Endothelial cell of umbilical vein (primary cell): Measurements from ENCODE around the gene PEAR1. TPM values are rescaled to one million over a fixed set of nuclear protein-coding genes. Genes with fewer than 3 reads are reported as not detected.

ENCODE experiments used
- BruUV-seq: library from RNA; stranded (reverse); fragments of 400-500 nt; replicated peaks from 2 replicates; lab custom pipeline; 2021; lab: Mats Ljungman, UMichigan
- CTCF ChIA-PET: fragments of 300-600, 350-600 bp; sonication (Branson Sonifier 250); formaldehyde crosslinking; loops from one replicate; lab custom pipeline; 2021; ENCODE audit warnings: antibody characterized with exemption, inconsistent platforms; lab: Charles Lee
- POLR2A ChIA-PET: fragments of 300-600, 350-600 bp; sonication (Branson Sonifier 250); formaldehyde crosslinking; loops from one replicate; lab custom pipeline; 2021; ENCODE audit warnings: antibody characterized with exemption, inconsistent platforms; lab: Charles Lee
- DNase-seq: peaks from one replicate; pipeline ENCODE4 v3.0.0-alpha.2; 2011; ENCODE audit warnings: low read depth, low spot score
- FAIRE-seq: peaks from 2 replicates; lab custom pipeline; 2011; peaks lifted over from hg19 to GRCh38; lab: Jason Lieb, UNC
- H2AFZ ChIP-seq: 2 replicates; pipeline ENCODE4 v1.6.0; 2012; ENCODE audit warnings: low read depth, low read length, control low read depth, inconsistent platforms
- H3K27ac ChIP-seq: 2 replicates; pipeline ENCODE4 v1.5.1; 2011; ENCODE audit warnings: low read depth, mild to moderate bottlenecking, control low read depth, low read length, moderate library complexity; ENCODE audit not compliant: insufficient read depth
- H3K27me3 ChIP-seq, 2 experiments: 2 replicates each; pipeline versions ENCODE4 v1.6.0 to v1.6.1; 2011; ENCODE audit warnings: low read length in 2 of 2, mixed read lengths in 1 of 2; ENCODE audit not compliant: control insufficient read depth in 2 of 2, insufficient read depth in 2 of 2
- H3K36me3 ChIP-seq, 2 experiments: 2 replicates in 1 of 2; 3 replicates in 1 of 2; pipeline ENCODE4 v1.5.1; 2011; ENCODE audit warnings: low read length in 2 of 2, mild to moderate bottlenecking in 1 of 2, moderate library complexity in 1 of 2; ENCODE audit not compliant: control insufficient read depth in 2 of 2, insufficient read depth in 2 of 2; ENCODE audit errors: extremely low read depth in 1 of 2
- H3K4me1 ChIP-seq: 3 replicates; pipeline ENCODE4 v1.5.1; 2011; ENCODE audit warnings: mild to moderate bottlenecking, low read length; ENCODE audit not compliant: control insufficient read depth, insufficient read depth; ENCODE audit errors: extremely low read depth
- H3K4me2 ChIP-seq: 2 replicates; pipeline ENCODE4 v1.6.1; 2011; ENCODE audit warnings: low read length, control low read depth, mixed read lengths; ENCODE audit not compliant: insufficient read depth
- H3K4me3 ChIP-seq, 3 experiments: fragments of 200-600 bp in 1 of 3; sonication (generic), shearing (Covaris generic) in 1 of 3; replicated peaks in 1 of 3; 2 replicates each; pipeline ENCODE4 v1.5.1; 2011 to 2016; ENCODE audit warnings: control low read depth in 3 of 3, low read length in 3 of 3, mild to moderate bottlenecking in 2 of 3, inconsistent platforms in 1 of 3, low read depth in 1 of 3, moderate library complexity in 1 of 3; ENCODE audit not compliant: insufficient read depth in 1 of 3
- H3K79me2 ChIP-seq: 2 replicates; pipeline ENCODE4 v1.6.0; 2012; ENCODE audit warnings: low read length, inconsistent platforms; ENCODE audit not compliant: control insufficient read depth, insufficient read depth
- H3K9ac ChIP-seq: replicated peaks from 2 replicates; pipeline ENCODE3; 2011; ENCODE audit warnings: low read length, control low read depth; ENCODE audit not compliant: insufficient read depth; ENCODE audit errors: extremely low read depth
- H3K9me1 ChIP-seq: replicated peaks from 3 replicates; pipeline ENCODE4 v1.6.0; 2011; ENCODE audit warnings: mild to moderate bottlenecking, low read length; ENCODE audit not compliant: control insufficient read depth, insufficient read depth; ENCODE audit errors: extremely low read depth
- H3K9me3 ChIP-seq: replicated peaks from 2 replicates; pipeline ENCODE4 v1.5.1; 2012; ENCODE audit warnings: low read length, inconsistent platforms; ENCODE audit not compliant: control insufficient read depth, insufficient read depth
- H4K20me1 ChIP-seq: replicated peaks from 2 replicates; pipeline ENCODE3; 2011; ENCODE audit warnings: mild to moderate bottlenecking, low read length; ENCODE audit not compliant: control insufficient read depth, insufficient read depth; ENCODE audit errors: extremely low read depth
- CTCF ChIP-seq, 2 donors: IDR thresholded peaks; 1 replicate in 1 of 2; 2 replicates in 1 of 2; pipeline ENCODE4 v1.5.1; 2011; ENCODE audit warnings: low read length in 2 of 2, mild to moderate bottlenecking in 2 of 2, moderate library complexity in 2 of 2, control low read depth in 1 of 2, inconsistent platforms in 1 of 2, low read depth in 1 of 2; ENCODE audit not compliant: insufficient read depth in 1 of 2; ENCODE audit errors: extremely low read depth in 1 of 2
- EZH2 ChIP-seq: IDR thresholded peaks from 2 replicates; pipeline ENCODE4 v1.6.1; 2012; ENCODE audit warnings: borderline replicate concordance, low read depth, mild to moderate bottlenecking, moderate library complexity, low read length, inconsistent platforms; ENCODE audit not compliant: severe bottlenecking
- FOS ChIP-seq: IDR thresholded peaks from 2 replicates; pipeline ENCODE4 v1.6.1; 2011; ENCODE audit warnings: mild to moderate bottlenecking, low read length, moderate library complexity, borderline replicate concordance; ENCODE audit not compliant: insufficient read depth
- GATA2 ChIP-seq: IDR thresholded peaks from 2 replicates; pipeline ENCODE4 v1.7.0; 2011; ENCODE audit warnings: low read depth, mild to moderate bottlenecking, moderate library complexity, mixed read lengths, low read length; ENCODE audit not compliant: insufficient read length, insufficient read depth
- JUN ChIP-seq: IDR thresholded peaks from 2 replicates; pipeline ENCODE4 v1.6.1; 2011; ENCODE audit warnings: borderline replicate concordance, low read depth; ENCODE audit not compliant: insufficient read length, insufficient read depth
- MAX ChIP-seq: IDR thresholded peaks from 2 replicates; pipeline ENCODE4 v1.6.1; 2011; ENCODE audit not compliant: insufficient read depth, insufficient read length
- MYC ChIP-seq: IDR thresholded peaks from one replicate; pipeline ENCODE4 v1.6.1; 2011; ENCODE audit warnings: mild to moderate bottlenecking, low read depth, low read length
- POLR2A ChIP-seq: IDR thresholded peaks from 2 replicates; pipeline ENCODE4 v1.6.1; 2012; ENCODE audit warnings: low read depth, mild to moderate bottlenecking, control low read depth, low read length
- POLR2AphosphoS5 ChIP-seq: IDR thresholded peaks from 2 replicates; pipeline ENCODE4 v1.6.1; 2012; ENCODE audit warnings: low read depth, mild to moderate bottlenecking, control low read depth, low read length, moderate library complexity; ENCODE audit not compliant: insufficient read depth
- dilution Hi-C: fragments of 300-500 bp; cut with MboI; formaldehyde crosslinking; loops from one replicate; pipeline ENCODE4 v1.15.0; 2019; ENCODE audit warnings: low sequenced_read_pairs; ENCODE audit not compliant: extremely low pct_ligation_motif_present
- intact Hi-C: fragments of 100-400 bp; cut with micrococcal nuclease; formaldehyde crosslinking; loops from one replicate; pipeline ENCODE4 v1.10.0; 2022
- polyA plus RNA-seq, 4 experiments: library from polyadenylated mRNA; depleted of rRNA in 3 of 4; stranded (reverse) in 3 of 4; unstranded in 1 of 4; fragments of >200 nt; gene quantifications; 2 replicates each; pipeline versions ENCODE4 v1.2.1 to v1.2.3, GENCODE V29; 2011 to 2012; ENCODE audit warnings: missing spikeins in 1 of 4
- total RNA-seq: library from RNA; stranded (reverse); gene quantifications from 2 replicates; pipeline ENCODE4 v1.2.3, GENCODE V29; 2021

Gene PEAR1
- total and polyA plus RNA-seq, 2 donors (not counting 3 experiments of a cell fraction or from before 2014, with no cell fraction given): 90.7 to 106 TPM

DNA sequence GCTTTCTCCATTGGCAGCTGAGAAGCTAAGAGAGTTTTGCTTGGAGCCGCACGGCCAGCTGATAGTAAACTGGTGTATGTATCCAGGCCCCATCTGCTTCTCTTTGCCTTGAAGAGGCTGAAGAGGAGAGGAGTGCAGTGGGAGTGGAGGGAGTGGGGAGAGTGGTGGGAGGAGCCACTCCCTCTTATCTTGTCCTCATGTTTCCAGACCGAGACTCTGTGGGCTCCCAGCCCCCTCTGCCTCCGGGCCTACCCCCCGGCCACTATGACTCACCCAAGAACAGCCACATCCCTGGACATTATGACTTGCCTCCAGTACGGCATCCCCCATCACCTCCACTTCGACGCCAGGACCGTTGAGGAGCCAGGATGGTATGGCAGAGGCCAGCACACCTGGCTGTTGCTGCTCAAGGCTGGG, 20.9 kb downstream of the PEAR1 start:
- Histone ChIP-seq H3K9me1 (no peaks in the 10 kb centered on the region), H3K36me3 (peaks cover 0 to 54% of the 10 kb centered on the region in 2 experiments), H3K27me3 (no peaks in the 10 kb centered on the region), H3K79me2 (peaks cover 11% of the 10 kb centered on the region), H3K9me3 (no peaks in the 10 kb centered on the region), H4K20me1 (no peaks in the 10 kb centered on the region), H3K4me1 (no peaks in the 10 kb centered on the region), H2AFZ (no peak overlapping the region), H3K4me2 (no peak overlapping the region), H3K9ac (no peak overlapping the region), H3K4me3 (no peak overlapping the region), H3K27ac (no peak overlapping the region)
- intact Hi-C loops (no loop called here), dilution Hi-C loops (no loop called here)
- ChIA-PET POLR2A (no interaction called here), CTCF (interaction anchor here (1.0 to 1.3 kb wide), 2 partner anchors 20 to 225 kb away, joined by 3 to 5 read pairs; no protein-coding TSS in a partner anchor)
- FAIRE-seq (no peak), DNase-seq (no peak)
- TF ChIP-seq MYC: no peak
- no peak for TF ChIP-seq CTCF (IDR thresholded peaks at IDR 0.05; ENCODE audit: extremely low read depth in 1 of 2, insufficient read depth in 1 of 2, low read depth in 1 of 2, low read length in 2 of 2)
- TF ChIP-seq GATA2: no peak
- TF ChIP-seq JUN: no peak
- no peak for TF ChIP-seq MAX
- no peak for TF ChIP-seq EZH2
- no peak for TF ChIP-seq POLR2AphosphoS5
- no peak for TF ChIP-seq POLR2A
- no peak for TF ChIP-seq FOS
- no TSS peak for BruUV-seq
